Measurements from ENCODE around the gene LRRTM3. TPM values are rescaled to one million over a fixed set of nuclear protein-coding genes. Genes with fewer than 3 reads are reported as not detected.

LRRTM3 gene
- total RNA-seq, 1 donor = not detected

- Histone ChIP-seq H3K4me3 (ENCODE audit: insufficient read depth, low read length) (no peak overlapping the region), H3K36me3 (ENCODE audit: insufficient read depth, low read length) (no peaks in the 10 kb centered on the region), H4K20me1 (ENCODE audit: insufficient read depth, low read length) (no peaks in the 10 kb centered on the region), H3K79me2 (ENCODE audit: insufficient read depth, low read length) (no peaks in the 10 kb centered on the region), H3K4me1 (ENCODE audit: insufficient read depth, low read length) (no peaks in the 10 kb centered on the region), H3K4me2 (ENCODE audit: insufficient read depth, low read length) (no peak overlapping the region), H3K9me3 (ENCODE audit: low read depth, low read length) (peaks cover 2% of the 10 kb centered on the region), H3K27me3 (ENCODE audit: insufficient read depth, low read length) (no peaks in the 10 kb centered on the region), H2AFZ (ENCODE audit: low read length) (no peak overlapping the region), H3K27ac (ENCODE audit: low read depth, low read length) (no peak overlapping the region)
- DNase-seq (ENCODE audit: insufficient read length, low spot score, missing footprints) = no peak
- TF ChIP-seq CTCF (IDR thresholded peaks at IDR 0.05; ENCODE audit: extremely low read depth, low read depth, low read length) = no peak
These were observed 153.3 kb downstream of the LRRTM3 start for GRCh38 chr10:67079126-67079525.

GRCh38 chr10:67086327-67087134, 160.7 kb downstream of the LRRTM3 start:
- H3K27ac ChIP-seq (ENCODE audit: low read depth, low read length) = no peak overlapping the region
- H3K4me1 ChIP-seq (ENCODE audit: insufficient read depth, low read length) = no peaks in the 10 kb centered on the region
- H3K79me2 ChIP-seq (ENCODE audit: insufficient read depth, low read length) = no peaks in the 10 kb centered on the region
- no peak overlapping the region for H3K4me3 ChIP-seq (ENCODE audit: insufficient read depth, low read length)
- H2AFZ ChIP-seq (ENCODE audit: low read length) = no peak overlapping the region
- H3K9me3 ChIP-seq (ENCODE audit: low read depth, low read length) = no peaks in the 10 kb centered on the region
- no peaks in the 10 kb centered on the region for H3K36me3 ChIP-seq (ENCODE audit: insufficient read depth, low read length)
- H3K27me3 ChIP-seq (ENCODE audit: insufficient read depth, low read length) = no peaks in the 10 kb centered on the region
- no peak for DNase-seq (ENCODE audit: insufficient read length, low spot score, missing footprints)
- no peaks in the 10 kb centered on the region for H4K20me1 ChIP-seq (ENCODE audit: insufficient read depth, low read length)
- H3K4me2 ChIP-seq (ENCODE audit: insufficient read depth, low read length) = no peak overlapping the region
- no peak for TF ChIP-seq CTCF (IDR thresholded peaks at IDR 0.05; ENCODE audit: extremely low read depth, low read depth, low read length)

- no peak overlapping the region for H3K4me2 ChIP-seq (ENCODE audit: insufficient read depth, low read length)
- no peaks in the 10 kb centered on the region for H3K36me3 ChIP-seq (ENCODE audit: insufficient read depth, low read length)
- no peak for TF ChIP-seq CTCF (IDR thresholded peaks at IDR 0.05; ENCODE audit: extremely low read depth, low read depth, low read length)
- no peak overlapping the region for H3K4me3 ChIP-seq (ENCODE audit: insufficient read depth, low read length)
- H4K20me1 ChIP-seq (ENCODE audit: insufficient read depth, low read length) = no peaks in the 10 kb centered on the region
- DNase-seq (ENCODE audit: insufficient read length, low spot score, missing footprints) = no peak
- H2AFZ ChIP-seq (ENCODE audit: low read length) = no peak overlapping the region
- no peaks in the 10 kb centered on the region for H3K79me2 ChIP-seq (ENCODE audit: insufficient read depth, low read length)
- no peaks in the 10 kb centered on the region for H3K27me3 ChIP-seq (ENCODE audit: insufficient read depth, low read length)
- no peak overlapping the region for H3K27ac ChIP-seq (ENCODE audit: low read depth, low read length)
- H3K9me3 ChIP-seq (ENCODE audit: low read depth, low read length) = no peaks in the 10 kb centered on the region
- H3K4me1 ChIP-seq (ENCODE audit: insufficient read depth, low read length) = no peaks in the 10 kb centered on the region
These were observed 161.2 kb downstream of the LRRTM3 start for GRCh38 chr10:67087135-67087425.

- H3K4me3 ChIP-seq (ENCODE audit: insufficient read depth, low read length) = no peak overlapping the region
- no peak overlapping the region for H2AFZ ChIP-seq (ENCODE audit: low read length)
- TF ChIP-seq CTCF (IDR thresholded peaks at IDR 0.05; ENCODE audit: extremely low read depth, low read depth, low read length) = no peak
- DNase-seq (ENCODE audit: insufficient read length, low spot score, missing footprints) = no peak
- no peaks in the 10 kb centered on the region for H3K36me3 ChIP-seq (ENCODE audit: insufficient read depth, low read length)
- H3K27me3 ChIP-seq (ENCODE audit: insufficient read depth, low read length) = no peaks in the 10 kb centered on the region
- no peaks in the 10 kb centered on the region for H3K9me3 ChIP-seq (ENCODE audit: low read depth, low read length)
- no peaks in the 10 kb centered on the region for H3K79me2 ChIP-seq (ENCODE audit: insufficient read depth, low read length)
- H3K4me2 ChIP-seq (ENCODE audit: insufficient read depth, low read length) = no peak overlapping the region
- H4K20me1 ChIP-seq (ENCODE audit: insufficient read depth, low read length) = no peaks in the 10 kb centered on the region
- no peaks in the 10 kb centered on the region for H3K4me1 ChIP-seq (ENCODE audit: insufficient read depth, low read length)
- H3K27ac ChIP-seq (ENCODE audit: low read depth, low read length) = no peak overlapping the region
These were observed 162.2 kb downstream of the LRRTM3 start for GRCh38 chr10:67088036-67088435.
